Spleen (tissue), 11 donors: ENCODE measurements around the gene ABCA6. TPM values are rescaled to one million over a fixed set of nuclear protein-coding genes. Genes with fewer than 3 reads are reported as not detected.

ENCODE experiments used
- DNase-seq: peaks from one replicate; pipeline ENCODE4 v3.0.0-alpha.2; 2020
- H3K27ac ChIP-seq, 8 donors: fragments of 200-600 bp; sonication (generic) in 7 of 8; 1 replicate in 4 of 8; 2 replicates in 4 of 8; pipeline versions ENCODE4 v1.5.0 to v1.8.0; 2016 to 2021; ENCODE audit warnings: inconsistent platforms in 4 of 8, mild to moderate bottlenecking in 4 of 8, moderate library complexity in 1 of 8
- H3K27me3 ChIP-seq, 7 donors: fragments of 200-600 bp; sonication (generic) in 6 of 7; replicated peaks in 1 of 7; 1 replicate in 4 of 7; 2 replicates in 3 of 7; pipeline versions ENCODE4 v1.5.0 to v1.8.0; 2016 to 2021; ENCODE audit warnings: inconsistent platforms in 3 of 7, mild to moderate bottlenecking in 1 of 7
- H3K36me3 ChIP-seq, 6 donors: fragments of 200-600 bp; sonication (generic) in 5 of 6; 1 replicate in 4 of 6; 2 replicates in 2 of 6; pipeline versions ENCODE4 v1.5.0 to v1.8.0; 2016 to 2021; ENCODE audit warnings: inconsistent platforms in 2 of 6
- H3K4me1 ChIP-seq, 6 donors: fragments of 200-600 bp; sonication (generic) in 5 of 6; 1 replicate in 3 of 6; 2 replicates in 3 of 6; pipeline versions ENCODE4 v1.5.0 to v1.8.0; 2016 to 2021; ENCODE audit warnings: inconsistent platforms in 3 of 6
- H3K4me3 ChIP-seq, 8 donors: fragments of 200-600 bp; sonication (generic) in 7 of 8; 1 replicate in 4 of 8; 2 replicates in 4 of 8; pipeline versions ENCODE4 v1.5.0 to v1.8.0; 2016 to 2021; ENCODE audit warnings: inconsistent platforms in 4 of 8, mild to moderate bottlenecking in 4 of 8, moderate library complexity in 2 of 8
- H3K9me3 ChIP-seq, 8 donors: fragments of 200-600 bp; sonication (generic) in 7 of 8; 1 replicate in 4 of 8; 2 replicates in 4 of 8; pipeline versions ENCODE4 v1.5.0 to v1.8.0; 2016 to 2021; ENCODE audit warnings: inconsistent platforms in 4 of 8
- CTCF ChIP-seq, 11 experiments: fragments of 200-600 bp in 7 of 11; fragments of 450-650 bp in 4 of 11; sonication (generic) in 4 of 11; IDR thresholded peaks in 8 of 11; conservative IDR thresholded peaks in 3 of 11; 1 replicate in 7 of 11; 2 replicates in 4 of 11; pipeline versions ENCODE4 v1.4.0 to v1.8.0; 2016 to 2021; ENCODE audit warnings: antibody characterized with exemption in 11 of 11, inconsistent platforms in 4 of 11, mild to moderate bottlenecking in 1 of 11
- POLR2A ChIP-seq, 3 donors: fragments of 450-650 bp; IDR thresholded peaks; one replicate each; pipeline ENCODE4 v1.5.1; 2017; ENCODE audit warnings: antibody characterized with exemption in 3 of 3, mild to moderate bottlenecking in 1 of 3
- POLR2AphosphoS5 ChIP-seq, 3 donors: sonication (generic); formaldehyde crosslinking; IDR thresholded peaks; one replicate each; pipeline ENCODE4 v1.5.1; 2017; ENCODE audit warnings: antibody characterized with exemption in 3 of 3
- WGBS, 5 donors: extraction: QIAGEN DNeasy Blood & Tissue Kit in 3 of 5; methylation state at CpG; one replicate each; pipeline versions ENCODE4 v1.1.5 to v1.1.7; 2013 to 2018; 5-methylcytosine and 5-hydroxymethylcytosine counted together
- intact Hi-C: fragments of 100-400 bp; cut with DNase I; formaldehyde crosslinking; loops from one replicate; pipeline ENCODE4 v1.15.0; 2023; ENCODE audit warnings: low total_unique reads
- microRNA-seq, 3 donors: library from miRNA; unstranded; fragments of <30 nt; microRNA quantifications; one replicate each; pipeline versions ENCODE4 to v1.1.0, GENCODE V29; 2019 to 2020
- polyA plus RNA-seq, 3 donors: library from polyadenylated mRNA; stranded (reverse); fragments of 200-250 nt; gene quantifications; one replicate each; pipeline ENCODE4 v1.2.1, GENCODE V29; 2013
- small RNA-seq, 4 donors: library from RNA; depleted of rRNA; stranded (forward); fragments of <200 nt; gene quantifications; one replicate each; pipeline ENCODE3, GENCODE V24; 2016
- total RNA-seq, 7 donors: library from RNA; depleted of rRNA in 3 of 7; stranded (reverse); fragments of >200 nt in 3 of 7; fragmentation: NEBNext Ultra II Directional in 4 of 7; extraction: Animal tissue kit (Norgen Biotek cat#: 25700) in 4 of 7; gene quantifications; one replicate each; pipeline versions ENCODE4 v1.1.0 to v1.2.1, GENCODE V29; 2016 to 2021
- donor health status: healthy with polysubstance abuse.
- donor health status: DM: no; HTN: no; CAD: no; lungs with moderate emphysema.
- donor health status: DM: no; HTN: no; CAD: no.
- donor health status: Bipolar disorder and iron deficiency.
- donor health status: healthy.
- donor health status: DM: no; HTN: no; CAD: no.
- donor health status: DM: yes; HTN: yes; CAD: no.

ABCA6 gene
- total and polyA plus RNA-seq, 10 donors, result 2.3 to 23.2 (median 9.6) TPM

DNA sequence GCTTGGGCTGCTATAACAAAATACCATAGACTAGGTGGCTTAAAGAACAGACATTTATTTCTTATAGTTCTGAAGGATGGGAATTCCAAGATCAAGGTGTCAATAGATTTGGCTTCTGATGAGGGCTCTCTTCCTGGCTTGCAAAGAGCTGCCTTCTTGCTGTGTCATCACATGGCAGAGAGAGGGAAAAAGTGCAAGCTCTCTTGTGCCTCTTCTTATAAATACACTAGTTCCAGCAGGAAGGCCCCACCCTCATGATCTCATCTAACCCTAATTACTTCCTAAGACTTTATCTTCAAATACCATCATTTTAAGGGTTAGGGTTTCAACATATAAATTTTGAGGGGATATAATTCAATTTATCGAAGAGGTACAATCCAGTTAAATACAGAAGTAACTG, 111.5 kb downstream of the ABCA6 start:
- Histone ChIP-seq H3K4me3 (no peak overlapping the region), H3K27me3 (no peaks in the 10 kb centered on the region), H3K27ac (no peak overlapping the region), H3K36me3 (no peaks in the 10 kb centered on the region), H3K4me1 (no peaks in the 10 kb centered on the region), H3K9me3 (no peaks in the 10 kb centered on the region)
- intact Hi-C loops, result no loop called here
- no peak for DNase-seq
- 72 to 92% (median 75%) methylated on average over 1 of the region's 1 CpG for WGBS, 5 donors
- TF ChIP-seq CTCF (IDR thresholded peaks at IDR 0.05 in 8 of 11, conservative IDR thresholded peaks at IDR 0.05 in 3 of 11) (no peak), POLR2AphosphoS5 (IDR thresholded peaks at IDR 0.05) (no peak), POLR2A (IDR thresholded peaks at IDR 0.05) (no peak)

Small RNA genes within 50 kb of the gene (microRNA-seq; reads per million reads assigned to microRNA genes)
- gene MIR4524A (0 reads per million in 3 donors), gene MIR4524B (0 reads per million in 3 donors)

Small RNA genes within 50 kb of the gene (small RNA-seq; reads per million reads assigned to genes)
- gene MIR4524B, result 0 reads per million in 4 donors

Other genes with a start within 250 kb of the ABCA6 start
- 10 to 100 TPM; 23.2 to 89.4 (median 66.6) TPM for gene ABCA8, start 186.5 kb downstream of the ABCA6 start, total RNA-seq
- gene ABCA8, start 186.5 kb downstream of the ABCA6 start, polyA plus RNA-seq, result 1 to 10 TPM; 1.1 to 7.1 (median 2.9) TPM
- gene ABCA9, start 81.0 kb downstream of the ABCA6 start, total RNA-seq, result 1 to 10 TPM in 6 of 7 donors, under 1 TPM in 1; 0.30 to 5.7 (median 2.4) TPM
- under 1 TPM; 0.35 to 0.42 (median 0.35) TPM for gene ABCA9, start 81.0 kb downstream of the ABCA6 start, polyA plus RNA-seq
- 1 to 10 TPM; 1.5 to 4.9 (median 2.1) TPM for gene ABCA10, start 86.9 kb upstream of the ABCA6 start, total RNA-seq
- gene ABCA10, start 86.9 kb upstream of the ABCA6 start, polyA plus RNA-seq, result 1 to 10 TPM; 2.4 to 4.1 (median 2.5) TPM
- 10 to 100 TPM; 22.1 to 43.8 (median 26.1) TPM for gene ABCA5, start 185.2 kb upstream of the ABCA6 start, total RNA-seq
- gene ABCA5, start 185.2 kb upstream of the ABCA6 start, polyA plus RNA-seq, result 10 to 100 TPM in 2 of 3 donors, 1 to 10 TPM in 1; 9.5 to 16.3 (median 10.9) TPM